K562 (cell line): ENCODE measurements around the gene GPR153. TPM values are rescaled to one million over a fixed set of nuclear protein-coding genes. Genes with fewer than 3 reads are reported as not detected.
A peak's percentile ranks its signal among the peaks of the same experiment; 100 is the strongest.

ENCODE experiments used
- CBX1 ChIP-seq: sonication (generic); IDR thresholded peaks from 2 replicates; pipeline ENCODE4 v1.6.1; 2016; ENCODE audit warnings: antibody characterized with exemption, low read depth, mild to moderate bottlenecking
- CC2D1A ChIP-seq: fragments of 450-650 bp; IDR thresholded peaks from 2 replicates; pipeline ENCODE4 v1.6.1; 2017; ENCODE audit warnings: mild to moderate bottlenecking
- MEF2A ChIP-seq: IDR thresholded peaks from 2 replicates; pipeline ENCODE4 v1.6.1; 2011; ENCODE audit warnings: low read depth, mild to moderate bottlenecking, low read length, moderate library complexity; ENCODE audit not compliant: control insufficient read depth
- MYC ChIP-seq, 2 experiments: fragments of 250-450 bp in 1 of 2; sonication (Bioruptor Pico) in 1 of 2; IDR thresholded peaks; 2 replicates each; pipeline versions ENCODE4 v1.5.1 to v1.6.1; 2012 to 2021; ENCODE audit warnings: low read depth in 2 of 2, borderline replicate concordance in 1 of 2, improper control_type of control experiment in 1 of 2, low read length in 1 of 2, mild to moderate bottlenecking in 1 of 2, moderate library complexity in 1 of 2
- PPARD ChIP-seq: fragments of 250-450 bp; sonication (Bioruptor Pico); IDR thresholded peaks from 2 replicates; pipeline ENCODE4 v1.8.0; 2022; ENCODE audit warnings: inconsistent platforms, mild to moderate bottlenecking, moderate library complexity
- RBM22 ChIP-seq: fragments of 200-400 bp; formaldehyde crosslinking; IDR thresholded peaks from 2 replicates; pipeline ENCODE4 v1.6.1; 2018; ENCODE audit warnings: low read length, low read depth; ENCODE audit not compliant: poor library complexity, severe bottlenecking
- RFX1 ChIP-seq: fragments of 450-650 bp; IDR thresholded peaks from 2 replicates; pipeline ENCODE4 v1.6.1; 2016; ENCODE audit warnings: mild to moderate bottlenecking, moderate library complexity
- SRSF3 ChIP-seq: fragments of 200-400 bp; formaldehyde crosslinking; IDR thresholded peaks from 2 replicates; pipeline ENCODE4 v1.6.1; 2016; ENCODE audit warnings: mild to moderate bottlenecking, low read length, moderate library complexity; ENCODE audit not compliant: insufficient read depth
- STAT5B ChIP-seq: fragments of 250-450 bp; sonication (Bioruptor Pico); IDR thresholded peaks from 2 replicates; pipeline ENCODE4 v1.8.0; 2021; ENCODE audit warnings: mild to moderate bottlenecking, inconsistent platforms
- TOE1 ChIP-seq, 2 experiments: fragments of 450-650 bp in 1 of 2; sonication (generic) in 1 of 2; formaldehyde crosslinking in 1 of 2; IDR thresholded peaks; 2 replicates each; pipeline versions ENCODE4 v1.7.1 to v1.8.0; 2016 to 2022; ENCODE audit warnings: borderline replicate concordance in 2 of 2, mild to moderate bottlenecking in 2 of 2, antibody characterized with exemption in 1 of 2, inconsistent platforms in 1 of 2, low read depth in 1 of 2, missing genetic modification reagents in 1 of 2, moderate library complexity in 1 of 2
- ZNF41 ChIP-seq: fragments of 250-450 bp; sonication (Bioruptor Pico); conservative IDR thresholded peaks from 2 replicates; pipeline ENCODE4 v1.4.0; 2020; ENCODE audit warnings: mild to moderate bottlenecking
- polyA plus RNA-seq, 8 experiments: library from polyadenylated mRNA; depleted of rRNA in 4 of 8; stranded (reverse) in 5 of 8; unstranded in 3 of 8; fragments of >200 nt; fragmentation: Nextera tagmentation in 2 of 8; fragmentation: Illumina TruSeq in 1 of 8; extraction: Ambion mirVana in 2 of 8; extraction: Trizol in 1 of 8; gene quantifications; 2 replicates each; pipeline versions ENCODE4 v1.2.1 to v1.2.3, GENCODE V29; 2011 to 2014; ENCODE audit warnings: inconsistent platforms in 1 of 8, missing spikeins in 1 of 8
- total RNA-seq, 7 experiments: library from RNA; depleted of rRNA in 6 of 7; stranded (reverse); fragments of >200 nt in 6 of 7; fragmentation: Illumina TruSeq in 2 of 7; extraction: Trizol in 2 of 7; gene quantifications; 2 replicates each; pipeline versions ENCODE4 v1.2.1 to v1.2.3, GENCODE V29; 2011 to 2021; ENCODE audit warnings: low replicate concordance in 1 of 7
- TF ChIP-seq, protein P1 (sequence below): fragments of 450-650 bp; IDR thresholded peaks from 2 replicates; pipeline ENCODE4 v1.6.1; 2018; ENCODE audit not compliant: partially characterized antibody
- TF ChIP-seq, protein P2 (sequence below): fragments of 450-650 bp; IDR thresholded peaks from 2 replicates; pipeline ENCODE4 v1.6.1; 2016; ENCODE audit warnings: low read depth

The GPR153 gene
- total and polyA plus RNA-seq, 9 of the 15 experiments (the other 6 are each of a cell fraction or from before 2014, with no cell fraction given), result 0.01 to 1.5 (median 0.51) TPM

DNA sequence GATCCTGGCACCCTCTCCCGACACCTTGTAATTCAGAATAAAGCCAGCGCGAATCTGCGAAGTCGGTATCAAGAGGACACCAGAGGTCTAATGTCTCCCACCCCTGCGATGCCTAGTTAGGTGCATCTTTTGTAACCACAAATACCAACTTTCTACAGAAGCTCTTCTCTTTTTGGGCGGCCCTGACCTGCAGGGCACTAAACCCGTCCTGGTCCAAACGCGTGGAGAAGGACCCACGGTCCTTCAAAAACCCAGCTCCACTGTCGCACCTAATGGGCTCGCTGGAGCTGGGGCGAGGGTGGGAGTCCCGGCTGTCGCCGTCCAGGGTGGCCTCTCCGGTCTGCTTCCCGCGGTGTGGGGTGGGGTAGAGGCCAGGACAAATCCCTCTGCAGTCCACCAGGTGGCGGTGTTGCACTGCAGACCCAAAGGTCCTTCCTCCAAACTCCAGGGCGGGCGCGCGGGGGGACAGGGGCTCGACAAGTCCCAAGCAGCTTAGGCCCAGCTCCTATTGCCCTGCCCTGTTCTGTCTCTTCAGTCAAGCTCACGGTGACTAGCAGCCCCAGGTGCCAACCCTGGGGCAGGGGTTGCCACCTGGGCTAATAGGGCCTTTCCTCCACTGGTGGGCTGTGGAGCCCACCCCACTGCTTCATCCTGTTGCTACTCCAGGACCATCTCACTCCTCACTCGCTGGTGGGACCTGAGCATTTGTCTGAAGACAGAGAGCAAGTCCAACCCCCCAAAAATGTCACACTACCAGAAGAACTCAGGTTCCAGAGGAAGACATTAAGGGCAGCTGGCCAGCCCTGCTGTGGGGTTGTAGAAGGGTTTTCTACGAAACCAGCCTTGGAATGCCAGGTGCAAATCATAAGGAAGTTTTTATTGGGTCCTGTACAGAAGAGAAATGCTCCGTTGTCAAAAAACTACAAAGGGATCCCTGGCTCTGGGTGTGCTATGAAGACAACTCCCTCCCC is 14.1 kb downstream of the GPR153 start (continued):
- TF ChIP-seq, protein P1, sequence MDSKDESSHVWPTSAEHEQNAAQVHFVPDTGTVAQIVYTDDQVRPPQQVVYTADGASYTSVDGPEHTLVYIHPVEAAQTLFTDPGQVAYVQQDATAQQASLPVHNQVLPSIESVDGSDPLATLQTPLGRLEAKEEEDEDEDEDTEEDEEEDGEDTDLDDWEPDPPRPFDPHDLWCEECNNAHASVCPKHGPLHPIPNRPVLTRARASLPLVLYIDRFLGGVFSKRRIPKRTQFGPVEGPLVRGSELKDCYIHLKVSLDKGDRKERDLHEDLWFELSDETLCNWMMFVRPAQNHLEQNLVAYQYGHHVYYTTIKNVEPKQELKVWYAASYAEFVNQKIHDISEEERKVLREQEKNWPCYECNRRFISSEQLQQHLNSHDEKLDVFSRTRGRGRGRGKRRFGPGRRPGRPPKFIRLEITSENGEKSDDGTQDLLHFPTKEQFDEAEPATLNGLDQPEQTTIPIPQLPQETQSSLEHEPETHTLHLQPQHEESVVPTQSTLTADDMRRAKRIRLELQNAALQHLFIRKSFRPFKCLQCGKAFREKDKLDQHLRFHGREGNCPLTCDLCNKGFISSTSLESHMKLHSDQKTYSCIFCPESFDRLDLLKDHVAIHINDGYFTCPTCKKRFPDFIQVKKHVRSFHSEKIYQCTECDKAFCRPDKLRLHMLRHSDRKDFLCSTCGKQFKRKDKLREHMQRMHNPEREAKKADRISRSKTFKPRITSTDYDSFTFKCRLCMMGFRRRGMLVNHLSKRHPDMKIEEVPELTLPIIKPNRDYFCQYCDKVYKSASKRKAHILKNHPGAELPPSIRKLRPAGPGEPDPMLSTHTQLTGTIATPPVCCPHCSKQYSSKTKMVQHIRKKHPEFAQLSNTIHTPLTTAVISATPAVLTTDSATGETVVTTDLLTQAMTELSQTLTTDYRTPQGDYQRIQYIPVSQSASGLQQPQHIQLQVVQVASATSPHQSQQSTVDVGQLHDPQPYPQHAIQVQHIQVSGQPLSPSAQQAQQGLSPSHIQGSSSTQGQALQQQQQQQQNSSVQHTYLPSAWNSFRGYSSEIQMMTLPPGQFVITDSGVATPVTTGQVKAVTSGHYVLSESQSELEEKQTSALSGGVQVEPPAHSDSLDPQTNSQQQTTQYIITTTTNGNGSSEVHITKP, result no peak
- TF ChIP-seq RFX1 (no peak), PPARD (CRISPR knock-in tag) (no peak), ZNF41 (CRISPR knock-in tag) (no peak), SRSF3 (no peak), MYC (IDR thresholded peaks at IDR 0.05; ENCODE audit: low read depth, low read length) (no peak), MYC (CRISPR knock-in tag; IDR thresholded peaks at IDR 0.05; ENCODE audit: borderline replicate concordance, low read depth) (no peak), RBM22 (no peak), CC2D1A (peak; percentile 94), STAT5B (CRISPR knock-in tag) (no peak), CBX1 (no peak), TOE1 (IDR thresholded peaks at IDR 0.05; ENCODE audit: borderline replicate concordance) (no peak), TOE1 (CRISPR knock-in tag; IDR thresholded peaks at IDR 0.05; ENCODE audit: borderline replicate concordance, low read depth) (no peak), MEF2A (no peak)
- TF ChIP-seq, protein P2, sequence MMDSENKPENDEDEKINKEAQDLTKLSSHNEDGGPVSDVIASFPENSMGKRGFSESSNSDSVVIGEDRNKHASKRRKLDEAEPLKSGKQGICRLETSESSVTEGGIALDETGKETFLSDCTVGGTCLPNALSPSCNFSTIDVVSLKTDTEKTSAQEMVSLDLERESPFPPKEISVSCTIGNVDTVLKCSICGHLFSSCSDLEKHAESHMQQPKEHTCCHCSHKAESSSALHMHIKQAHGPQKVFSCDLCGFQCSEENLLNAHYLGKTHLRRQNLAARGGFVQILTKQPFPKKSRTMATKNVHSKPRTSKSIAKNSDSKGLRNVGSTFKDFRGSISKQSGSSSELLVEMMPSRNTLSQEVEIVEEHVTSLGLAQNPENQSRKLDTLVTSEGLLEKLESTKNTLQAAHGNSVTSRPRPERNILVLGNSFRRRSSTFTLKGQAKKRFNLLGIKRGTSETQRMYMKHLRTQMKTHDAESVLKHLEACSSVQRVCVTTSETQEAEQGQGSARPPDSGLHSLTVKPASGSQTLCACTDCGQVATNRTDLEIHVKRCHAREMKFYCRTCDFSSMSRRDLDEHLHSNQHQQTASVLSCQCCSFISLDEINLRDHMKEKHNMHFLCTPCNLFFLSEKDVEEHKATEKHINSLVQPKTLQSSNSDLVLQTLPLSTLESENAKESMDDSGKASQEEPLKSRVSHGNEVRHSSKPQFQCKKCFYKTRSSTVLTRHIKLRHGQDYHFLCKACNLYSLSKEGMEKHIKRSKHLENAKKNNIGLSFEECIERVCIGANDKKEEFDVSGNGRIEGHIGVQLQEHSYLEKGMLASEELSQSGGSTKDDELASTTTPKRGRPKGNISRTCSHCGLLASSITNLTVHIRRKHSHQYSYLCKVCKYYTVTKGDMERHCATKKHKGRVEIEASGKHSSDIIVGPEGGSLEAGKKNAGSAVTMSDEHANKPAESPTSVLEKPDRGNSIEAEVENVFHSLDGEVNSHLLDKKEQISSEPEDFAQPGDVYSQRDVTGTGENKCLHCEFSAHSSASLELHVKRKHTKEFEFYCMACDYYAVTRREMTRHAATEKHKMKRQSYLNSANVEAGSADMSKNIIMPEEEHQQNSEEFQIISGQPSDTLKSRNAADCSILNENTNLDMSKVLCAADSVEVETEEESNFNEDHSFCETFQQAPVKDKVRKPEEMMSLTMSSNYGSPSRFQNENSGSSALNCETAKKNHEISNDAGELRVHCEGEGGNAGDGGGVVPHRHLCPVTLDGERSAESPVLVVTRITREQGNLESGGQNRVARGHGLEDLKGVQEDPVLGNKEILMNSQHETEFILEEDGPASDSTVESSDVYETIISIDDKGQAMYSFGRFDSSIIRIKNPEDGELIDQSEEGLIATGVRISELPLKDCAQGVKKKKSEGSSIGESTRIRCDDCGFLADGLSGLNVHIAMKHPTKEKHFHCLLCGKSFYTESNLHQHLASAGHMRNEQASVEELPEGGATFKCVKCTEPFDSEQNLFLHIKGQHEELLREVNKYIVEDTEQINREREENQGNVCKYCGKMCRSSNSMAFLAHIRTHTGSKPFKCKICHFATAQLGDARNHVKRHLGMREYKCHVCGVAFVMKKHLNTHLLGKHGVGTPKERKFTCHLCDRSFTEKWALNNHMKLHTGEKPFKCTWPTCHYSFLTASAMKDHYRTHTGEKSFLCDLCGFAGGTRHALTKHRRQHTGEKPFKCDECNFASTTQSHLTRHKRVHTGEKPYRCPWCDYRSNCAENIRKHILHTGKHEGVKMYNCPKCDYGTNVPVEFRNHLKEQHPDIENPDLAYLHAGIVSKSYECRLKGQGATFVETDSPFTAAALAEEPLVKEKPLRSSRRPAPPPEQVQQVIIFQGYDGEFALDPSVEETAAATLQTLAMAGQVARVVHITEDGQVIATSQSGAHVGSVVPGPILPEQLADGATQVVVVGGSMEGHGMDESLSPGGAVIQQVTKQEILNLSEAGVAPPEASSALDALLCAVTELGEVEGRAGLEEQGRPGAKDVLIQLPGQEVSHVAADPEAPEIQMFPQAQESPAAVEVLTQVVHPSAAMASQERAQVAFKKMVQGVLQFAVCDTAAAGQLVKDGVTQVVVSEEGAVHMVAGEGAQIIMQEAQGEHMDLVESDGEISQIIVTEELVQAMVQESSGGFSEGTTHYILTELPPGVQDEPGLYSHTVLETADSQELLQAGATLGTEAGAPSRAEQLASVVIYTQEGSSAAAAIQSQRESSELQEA, result no peak
